Prostate gland (tissue), 2 donors: ENCODE data around the gene TNNI2.

Experiments used
- CTCF ChIP-seq, 4 experiments: fragments of 200-600 bp in 2 of 4; fragments of 450-650 bp in 2 of 4; sonication (generic) in 2 of 4; IDR thresholded peaks; 1 replicate in 3 of 4; 2 replicates in 1 of 4; pipeline ENCODE4 v1.5.1; 2016 to 2019; ENCODE audit warnings: antibody characterized with exemption in 4 of 4, mild to moderate bottlenecking in 2 of 4, moderate library complexity in 2 of 4
- POLR2A ChIP-seq: fragments of 450-650 bp; IDR thresholded peaks from one replicate; pipeline ENCODE4 v1.6.1; 2016; ENCODE audit warnings: antibody characterized with exemption, mild to moderate bottlenecking
- POLR2AphosphoS5 ChIP-seq: sonication (generic); formaldehyde crosslinking; IDR thresholded peaks from one replicate; pipeline ENCODE4 v1.6.1; 2017; ENCODE audit warnings: antibody characterized with exemption

GRCh38 chr11:1883346-1884302 lies 44.8 kb downstream of the TNNI2 start:
- no peak for TF ChIP-seq POLR2AphosphoS5
- TF ChIP-seq CTCF (IDR thresholded peaks at IDR 0.05): no peak
- TF ChIP-seq POLR2A: no peak
